BLaER1 treated with 17β-estradiol and CSF1 and Interleukin-3, amounts not matched to agents 10 nM and 100 nM (cell line): Measurements from ENCODE around the gene PTPRN2.
"Not testable (repeated sequence)": the region's sequence is repeated elsewhere in the genome, so short reads cannot be mapped to it uniquely, and the experiment has no call there.

Experiments
- H3K27ac ChIP-seq, 11 experiments: shearing (Covaris generic); formaldehyde crosslinking; 2 replicates each; pipeline ENCODE4 v1.8.1; 2022
- H3K27me3 ChIP-seq, 11 experiments: shearing (Covaris generic); formaldehyde crosslinking; 2 replicates each; pipeline ENCODE4 v1.8.1; 2022
- H3K36me3 ChIP-seq, 11 experiments: shearing (Covaris generic); formaldehyde crosslinking; 2 replicates each; pipeline ENCODE4 v1.8.1; 2022
- H3K4me1 ChIP-seq, 10 experiments: shearing (Covaris generic); formaldehyde crosslinking; 2 replicates each; pipeline ENCODE4 v1.8.1; 2022
- H3K4me2 ChIP-seq, 11 experiments: shearing (Covaris generic); formaldehyde crosslinking; 2 replicates each; pipeline ENCODE4 v1.8.1; 2022
- H3K4me3 ChIP-seq, 10 experiments: shearing (Covaris generic); formaldehyde crosslinking; 2 replicates each; pipeline ENCODE4 v1.8.1; 2022
- H3K9ac ChIP-seq, 11 experiments: shearing (Covaris generic); formaldehyde crosslinking; 2 replicates each; pipeline ENCODE4 v1.8.1; 2022
- H3K9me3 ChIP-seq, 11 experiments: shearing (Covaris generic); formaldehyde crosslinking; replicated peaks in 1 of 11; 2 replicates each; pipeline ENCODE4 v1.8.1; 2022
- H4K20me1 ChIP-seq, 11 experiments: shearing (Covaris generic); formaldehyde crosslinking; 2 replicates each; pipeline ENCODE4 v1.8.1; 2022
- Cebpa-rat ChIP-seq, 11 experiments: shearing (Covaris generic); IDR thresholded peaks; 2 replicates each; pipeline ENCODE4 v1.8.1; 2022

The PTPRN2 gene

GRCh38 chr7:158526531-158526930 lies 61.1 kb downstream of the PTPRN2 start:
- peak overlapping the region in 8 of 11 experiments; percentile 46 to 98 (median 86); a peak in 13 of 22 replicates for H3K4me2 ChIP-seq
- H3K27ac ChIP-seq = no peak overlapping the region

DNA sequence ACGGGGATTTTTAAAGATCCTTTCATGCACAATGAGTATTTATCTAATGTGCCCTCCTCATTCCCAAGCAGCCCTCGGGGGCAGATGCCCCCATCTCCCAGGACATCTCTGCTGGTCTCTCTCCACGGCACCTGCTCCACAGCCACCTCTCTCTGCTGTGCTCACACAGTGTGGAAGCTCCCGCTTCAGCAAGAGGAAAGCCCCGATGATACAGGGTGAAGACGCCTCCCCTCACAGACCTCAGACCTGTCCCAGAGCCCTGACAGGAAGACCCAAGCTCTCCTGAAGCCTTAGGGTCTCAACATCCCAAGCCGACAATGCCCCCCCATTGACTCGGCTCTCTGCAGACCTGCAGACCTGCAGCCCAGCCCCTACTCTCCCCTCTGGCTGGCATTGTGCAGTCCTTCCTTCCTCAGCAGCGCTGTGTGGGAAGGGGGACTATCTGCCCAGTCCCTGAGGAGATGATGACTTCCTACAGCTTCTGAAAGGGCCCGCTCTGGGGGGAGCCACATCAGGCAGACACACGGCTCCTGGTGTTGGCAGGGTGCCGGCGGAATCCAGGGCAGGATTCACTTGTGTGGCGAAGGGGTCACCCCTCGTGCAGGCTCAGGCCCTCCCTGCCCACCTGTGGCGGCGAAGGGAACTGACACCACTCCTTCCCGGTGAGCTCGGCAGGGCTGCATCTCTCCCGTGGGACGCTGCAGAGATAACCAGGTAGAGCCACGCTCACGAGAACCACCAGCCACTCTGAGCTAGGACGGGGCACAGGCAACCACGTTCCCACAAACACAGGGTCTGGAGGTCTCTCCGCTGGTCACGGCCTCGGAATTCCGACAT lies 61.8 kb downstream of the PTPRN2 start:
- no peak overlapping the region; a peak in 1 of 20 replicates for H3K4me3 ChIP-seq
- H3K4me1 ChIP-seq = peaks cover 0 to 78% (median 69%) of the 10 kb centered on the region in 10 experiments; a peak in 18 of 20 replicates
- H3K27me3 ChIP-seq = peaks cover 0 to 24% (median 0%) of the 10 kb centered on the region in 11 experiments; a peak in 6 of 22 replicates
- peaks cover 0 to 11% (median 0%) of the 10 kb centered on the region in 11 experiments; a peak in 4 of 22 replicates for H4K20me1 ChIP-seq
- TF ChIP-seq Cebpa-rat (IDR thresholded peaks at IDR 0.05) = no peak
- H3K9me3 ChIP-seq = peaks cover 0 to 28% (median 25%) of the 10 kb centered on the region in 11 experiments; a peak in 17 of 22 replicates
- no peaks in the 10 kb centered on the region for H3K36me3 ChIP-seq
- H3K4me2 ChIP-seq = peak overlapping the region in 9 of 11 experiments; percentile 25 to 98 (median 82); a peak in 16 of 22 replicates
- H3K9ac ChIP-seq = peak overlapping the region in 3 of 11 experiments; percentile 12 to 34 (median 15); a peak in 3 of 22 replicates
- H3K27ac ChIP-seq = no peak overlapping the region

More at GRCh38 chr7:158526531-158526930, 61.1 kb downstream of the PTPRN2 start:
- peaks cover 0 to 30% (median 0%) of the 10 kb centered on the region in 11 experiments; a peak in 6 of 22 replicates for H3K27me3 ChIP-seq
- H3K4me3 ChIP-seq = no peak overlapping the region
- TF ChIP-seq Cebpa-rat (IDR thresholded peaks at IDR 0.05) = no peak
- H3K36me3 ChIP-seq = no peaks in the 10 kb centered on the region
- peaks cover 0 to 13% (median 0%) of the 10 kb centered on the region in 11 experiments; a peak in 4 of 22 replicates for H4K20me1 ChIP-seq
- H3K9me3 ChIP-seq = peaks cover 0 to 21% (median 19%) of the 10 kb centered on the region in 11 experiments; a peak in 15 of 22 replicates
- H3K9ac ChIP-seq = no peak overlapping the region
- H3K4me1 ChIP-seq = peaks cover 6 to 85% (median 75%) of the 10 kb centered on the region in 10 experiments

DNA sequence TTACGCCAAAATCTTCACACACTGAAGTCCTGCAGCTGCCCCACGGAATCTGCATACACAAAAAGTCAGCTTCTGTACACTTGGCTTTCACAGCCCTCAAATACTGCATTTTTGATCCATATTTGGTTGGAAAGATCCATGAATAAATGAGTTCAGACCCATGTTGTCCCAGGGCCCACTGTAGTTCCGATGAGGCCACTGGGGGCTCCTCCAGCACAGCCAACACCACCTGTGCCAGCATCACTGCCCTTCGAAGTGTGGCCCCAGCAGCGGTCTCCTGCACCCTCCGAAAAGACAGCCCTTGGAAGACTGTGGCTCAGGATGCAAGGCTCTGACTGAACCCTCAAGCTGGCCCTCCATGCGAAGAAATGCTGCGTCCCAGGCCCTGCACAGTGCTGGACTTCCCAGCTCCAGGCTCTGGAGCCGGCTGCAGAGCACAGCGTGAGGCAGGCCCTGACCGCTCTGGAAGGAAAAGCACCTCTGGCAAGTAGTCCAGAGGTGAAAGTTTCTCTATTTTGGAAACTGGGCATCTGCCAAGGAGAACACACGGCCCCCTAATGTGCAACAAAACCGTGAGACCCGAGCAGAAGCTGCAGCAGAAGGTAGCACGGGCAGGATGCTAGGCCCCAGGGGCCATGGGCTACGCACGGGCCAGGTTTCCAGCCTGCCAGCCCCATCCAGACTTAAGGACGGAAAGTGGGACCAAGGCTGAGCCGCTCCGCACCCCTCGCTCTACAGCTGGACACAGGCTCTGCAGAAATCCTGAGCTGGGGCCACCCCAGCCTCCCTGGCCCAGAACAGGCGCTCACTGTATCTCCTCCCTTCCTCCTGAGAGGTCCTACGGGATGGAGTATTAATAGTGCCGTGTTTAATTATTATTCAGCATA lies 62.6 kb downstream of the PTPRN2 start:
- Histone ChIP-seq H3K4me2 (peak overlapping the region in 9 of 11 experiments; percentile 25 to 98 (median 82); a peak in 18 of 22 replicates), H3K27ac (no peak overlapping the region), H3K4me3 (no peak overlapping the region; a peak in 1 of 20 replicates), H3K9ac (peak overlapping the region in 3 of 11 experiments; percentile 12 to 34 (median 15); a peak in 3 of 22 replicates), H3K4me1 (peaks cover 0 to 70% (median 60%) of the 10 kb centered on the region in 10 experiments; a peak in 19 of 20 replicates), H3K36me3 (no peaks in the 10 kb centered on the region), H3K27me3 (peaks cover 0 to 21% (median 0%) of the 10 kb centered on the region in 11 experiments; a peak in 6 of 22 replicates), H3K9me3 (peaks cover 0 to 34% (median 29%) of the 10 kb centered on the region in 11 experiments; a peak in 17 of 22 replicates), H4K20me1 (peaks cover 0 to 11% (median 0%) of the 10 kb centered on the region in 11 experiments; a peak in 3 of 22 replicates)
- TF ChIP-seq Cebpa-rat (IDR thresholded peaks at IDR 0.05) = no peak

DNA sequence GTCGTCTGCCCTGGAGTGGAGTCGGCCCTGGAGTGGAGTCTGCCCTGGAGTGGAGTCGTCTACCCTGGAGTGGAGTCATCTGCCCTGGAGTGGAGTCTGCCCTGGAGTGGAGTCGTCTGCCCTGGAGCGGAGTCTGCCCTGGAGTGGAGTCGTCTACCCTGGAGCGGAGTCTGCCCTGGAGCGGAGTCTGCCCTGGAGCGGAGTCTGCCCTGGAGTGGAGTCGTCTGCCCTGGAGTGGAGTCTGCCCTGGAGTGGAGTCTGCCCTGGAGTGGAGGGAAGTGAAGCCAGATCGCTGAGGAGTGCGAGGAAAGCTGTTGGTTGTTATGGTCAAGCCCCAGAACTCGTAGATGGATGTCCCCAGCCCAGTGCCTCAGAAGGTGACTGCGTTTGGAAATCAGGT lies 63.3 kb downstream of the PTPRN2 start:
- H3K27ac ChIP-seq, H3K36me3 ChIP-seq, H3K9ac ChIP-seq, H3K4me3 ChIP-seq: not testable (repeated sequence)
- Histone ChIP-seq H3K9me3 (peaks cover 0 to 34% (median 29%) of the 10 kb centered on the region in 11 experiments; a peak in 17 of 22 replicates), H3K4me2 (peak overlapping the region in 6 of 11 experiments; percentile 58 to 98 (median 84); a peak in 9 of 22 replicates), H3K27me3 (peaks cover 0 to 21% (median 0%) of the 10 kb centered on the region in 11 experiments; a peak in 6 of 22 replicates), H3K4me1 (peaks cover 7 to 63% (median 58%) of the 10 kb centered on the region in 10 experiments), H4K20me1 (peaks cover 0 to 11% (median 0%) of the 10 kb centered on the region in 11 experiments; a peak in 3 of 22 replicates)

- Histone ChIP-seq H3K27me3 (peaks cover 0 to 21% (median 0%) of the 10 kb centered on the region in 11 experiments; a peak in 6 of 22 replicates), H4K20me1 (peaks cover 0 to 11% (median 0%) of the 10 kb centered on the region in 11 experiments; a peak in 3 of 22 replicates), H3K4me1 (peaks cover 11 to 59% (median 54%) of the 10 kb centered on the region in 10 experiments), H3K9me3 (peaks cover 0 to 34% (median 29%) of the 10 kb centered on the region in 11 experiments; a peak in 17 of 22 replicates)
- not testable (repeated sequence) for H3K4me3 ChIP-seq, H3K36me3 ChIP-seq, H3K9ac ChIP-seq, H3K27ac ChIP-seq, H3K4me2 ChIP-seq
Measured at GRCh38 chr7:158523877-158524276, 63.7 kb downstream of the PTPRN2 start.

DNA sequence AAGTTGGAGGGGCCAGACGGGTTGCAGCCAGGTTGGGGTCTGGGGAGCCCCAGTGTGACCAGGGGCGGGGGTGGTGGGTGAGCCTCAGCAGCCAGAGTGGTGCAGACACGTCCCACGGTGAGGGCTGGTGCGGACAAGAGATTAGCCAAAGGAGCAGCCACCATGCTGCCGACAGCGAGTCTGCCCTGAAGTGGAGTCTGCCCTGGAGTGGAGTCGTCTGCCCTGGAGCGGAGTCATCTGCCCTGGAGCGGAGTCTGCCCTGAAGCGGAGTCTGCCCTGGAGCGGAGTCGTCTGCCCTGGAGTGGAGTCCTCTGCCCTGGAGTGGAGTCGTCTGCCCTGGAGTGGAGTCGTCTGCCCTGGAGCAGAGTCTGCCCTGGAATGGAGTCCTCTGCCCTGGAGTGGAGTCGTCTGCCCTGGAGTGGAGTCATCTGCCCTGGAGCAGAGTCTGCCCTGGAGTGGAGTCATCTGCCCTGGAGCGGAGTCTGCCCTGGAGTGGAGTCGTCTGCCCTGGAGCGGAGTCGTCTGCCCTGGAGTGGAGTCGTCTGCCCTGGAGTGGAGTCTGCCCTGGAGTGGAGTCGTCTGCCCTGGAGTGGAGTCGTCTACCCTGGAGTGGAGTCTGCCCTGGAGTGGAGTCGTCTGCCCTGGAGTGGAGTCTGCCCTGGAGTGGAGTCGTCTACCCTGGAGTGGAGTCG lies 64.3 kb downstream of the PTPRN2 start:
- H3K9ac ChIP-seq, H3K27ac ChIP-seq, H3K36me3 ChIP-seq, H3K4me3 ChIP-seq: not testable (repeated sequence)
- Histone ChIP-seq H4K20me1 (peaks cover 0 to 11% (median 0%) of the 10 kb centered on the region in 11 experiments; a peak in 3 of 22 replicates), H3K27me3 (peaks cover 0 to 21% (median 0%) of the 10 kb centered on the region in 11 experiments; a peak in 6 of 22 replicates), H3K9me3 (peaks cover 0 to 34% (median 29%) of the 10 kb centered on the region in 11 experiments; a peak in 17 of 22 replicates), H3K4me1 (peaks cover 11 to 53% (median 48%) of the 10 kb centered on the region in 10 experiments), H3K4me2 (peak overlapping the region in 6 of 11 experiments; percentile 2 to 45 (median 30); a peak in 6 of 22 replicates)

DNA sequence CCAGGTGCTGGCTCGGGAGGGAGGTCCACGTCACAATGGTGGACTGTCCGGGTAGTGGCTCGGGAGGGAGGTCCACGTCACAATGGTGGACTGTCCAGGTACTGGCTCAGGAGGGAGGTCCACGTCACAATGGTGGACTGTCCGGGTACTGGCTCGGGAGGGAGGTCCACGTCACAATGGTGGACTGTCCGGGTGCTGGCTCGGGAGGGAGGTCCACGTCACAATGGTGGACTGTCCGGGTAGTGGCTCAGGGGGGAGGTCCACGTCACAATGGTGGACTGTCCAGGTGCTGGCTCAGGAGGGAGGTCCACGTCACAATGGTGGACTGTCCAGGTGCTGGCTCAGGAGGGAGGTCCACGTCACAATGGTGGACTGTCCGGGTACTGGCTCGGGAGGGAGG lies 65.8 kb downstream of the PTPRN2 start:
- peaks cover 0 to 11% (median 0%) of the 10 kb centered on the region in 11 experiments; a peak in 3 of 22 replicates for H4K20me1 ChIP-seq
- H3K4me2 ChIP-seq, H3K9ac ChIP-seq, H3K4me3 ChIP-seq, H3K27ac ChIP-seq, H3K36me3 ChIP-seq: not testable (repeated sequence)
- H3K9me3 ChIP-seq = peaks cover 0 to 34% (median 29%) of the 10 kb centered on the region in 11 experiments; a peak in 17 of 22 replicates
- H3K4me1 ChIP-seq = peaks cover 11 to 38% (median 33%) of the 10 kb centered on the region in 10 experiments
- peaks cover 0 to 21% (median 0%) of the 10 kb centered on the region in 11 experiments; a peak in 6 of 22 replicates for H3K27me3 ChIP-seq
